Measurements from ENCODE around the gene RAB31. TPM values are rescaled to one million over a fixed set of nuclear protein-coding genes. Genes with fewer than 3 reads are reported as not detected.

RAB31 gene
- polyA plus RNA-seq, 1 of the 3 experiments (the other 2 are of a cell fraction), result 23.0 TPM

DNA sequence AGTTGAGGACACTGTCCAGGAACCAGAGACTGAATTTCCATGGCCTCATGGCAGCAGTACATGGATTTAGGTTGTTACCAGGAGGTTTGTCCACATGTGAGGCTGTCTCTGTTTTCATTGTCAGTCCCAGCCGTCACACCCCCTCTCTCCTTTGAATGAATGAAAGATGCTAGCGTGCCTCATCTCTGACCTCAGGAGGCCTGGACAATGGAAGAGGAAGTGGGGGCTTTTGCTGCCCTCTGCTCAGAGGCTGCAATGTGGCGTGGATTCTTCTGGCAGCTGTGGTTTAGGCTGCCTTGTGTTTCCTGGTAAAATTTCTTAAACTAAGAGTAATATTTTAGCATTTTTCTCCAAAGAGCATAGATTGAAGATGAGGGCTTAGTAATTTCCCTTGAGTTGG is 47.5 kb downstream of the RAB31 start:
- Histone ChIP-seq H3K27ac (ENCODE audit: low read depth in 2 of 2, low read length in 1 of 2) (no peak overlapping the region), H3K79me2 (ENCODE audit: insufficient read depth) (peaks cover 12% of the 10 kb centered on the region; the same call in 1 of the 2 replicates), H3K27me3 (ENCODE audit: insufficient read depth) (no peaks in the 10 kb centered on the region), H3K36me3 (replicated peaks in 1 of 2; ENCODE audit: control insufficient read depth in 1 of 2, insufficient read depth in 2 of 2, low read length in 1 of 2) (no peaks in the 10 kb centered on the region), H3K4me3 (ENCODE audit: low read depth in 2 of 2, low read length in 1 of 2) (no peak overlapping the region), H3K4me1 (ENCODE audit: control insufficient read depth in 1 of 2, insufficient read depth in 2 of 2, low read depth in 1 of 2, low read length in 1 of 2) (peaks cover 0 to 4% of the 10 kb centered on the region in 2 experiments; a peak in 2 of 4 replicates), H3K9ac (no peak overlapping the region), H3K9me3 (no peaks in the 10 kb centered on the region), H3K9me2 (no peaks in the 10 kb centered on the region), H4K20me1 (ENCODE audit: insufficient read depth) (no peaks in the 10 kb centered on the region), H2AFZ (ENCODE audit: low read depth) (no peak overlapping the region), H3F3A (replicated peaks; ENCODE audit: insufficient read depth) (peaks cover 9% of the 10 kb centered on the region), H3K4me2 (no peak overlapping the region)
- TF ChIP-seq EZH2phosphoT487 (IDR thresholded peaks at IDR 0.05; ENCODE audit: borderline replicate concordance, low read depth) (no peak), MXI1 (IDR thresholded peaks at IDR 0.05; ENCODE audit: low read depth, low read length) (no peak), FOXM1 (IDR thresholded peaks at IDR 0.05; ENCODE audit: low read depth) (no peak), JUND (IDR thresholded peaks at IDR 0.05) (no peak), YY1 (IDR thresholded peaks at IDR 0.05; ENCODE audit: low read depth) (no peak), RAD21 (IDR thresholded peaks at IDR 0.05; ENCODE audit: low read length) (no peak), GATA2 (CRISPR knock-in tag; IDR thresholded peaks at IDR 0.05) (no peak)
- TF ChIP-seq, protein P1, sequence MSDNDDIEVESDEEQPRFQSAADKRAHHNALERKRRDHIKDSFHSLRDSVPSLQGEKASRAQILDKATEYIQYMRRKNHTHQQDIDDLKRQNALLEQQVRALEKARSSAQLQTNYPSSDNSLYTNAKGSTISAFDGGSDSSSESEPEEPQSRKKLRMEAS (IDR thresholded peaks at IDR 0.05; ENCODE audit: low read depth), result no peak
- TF ChIP-seq, protein P2, sequence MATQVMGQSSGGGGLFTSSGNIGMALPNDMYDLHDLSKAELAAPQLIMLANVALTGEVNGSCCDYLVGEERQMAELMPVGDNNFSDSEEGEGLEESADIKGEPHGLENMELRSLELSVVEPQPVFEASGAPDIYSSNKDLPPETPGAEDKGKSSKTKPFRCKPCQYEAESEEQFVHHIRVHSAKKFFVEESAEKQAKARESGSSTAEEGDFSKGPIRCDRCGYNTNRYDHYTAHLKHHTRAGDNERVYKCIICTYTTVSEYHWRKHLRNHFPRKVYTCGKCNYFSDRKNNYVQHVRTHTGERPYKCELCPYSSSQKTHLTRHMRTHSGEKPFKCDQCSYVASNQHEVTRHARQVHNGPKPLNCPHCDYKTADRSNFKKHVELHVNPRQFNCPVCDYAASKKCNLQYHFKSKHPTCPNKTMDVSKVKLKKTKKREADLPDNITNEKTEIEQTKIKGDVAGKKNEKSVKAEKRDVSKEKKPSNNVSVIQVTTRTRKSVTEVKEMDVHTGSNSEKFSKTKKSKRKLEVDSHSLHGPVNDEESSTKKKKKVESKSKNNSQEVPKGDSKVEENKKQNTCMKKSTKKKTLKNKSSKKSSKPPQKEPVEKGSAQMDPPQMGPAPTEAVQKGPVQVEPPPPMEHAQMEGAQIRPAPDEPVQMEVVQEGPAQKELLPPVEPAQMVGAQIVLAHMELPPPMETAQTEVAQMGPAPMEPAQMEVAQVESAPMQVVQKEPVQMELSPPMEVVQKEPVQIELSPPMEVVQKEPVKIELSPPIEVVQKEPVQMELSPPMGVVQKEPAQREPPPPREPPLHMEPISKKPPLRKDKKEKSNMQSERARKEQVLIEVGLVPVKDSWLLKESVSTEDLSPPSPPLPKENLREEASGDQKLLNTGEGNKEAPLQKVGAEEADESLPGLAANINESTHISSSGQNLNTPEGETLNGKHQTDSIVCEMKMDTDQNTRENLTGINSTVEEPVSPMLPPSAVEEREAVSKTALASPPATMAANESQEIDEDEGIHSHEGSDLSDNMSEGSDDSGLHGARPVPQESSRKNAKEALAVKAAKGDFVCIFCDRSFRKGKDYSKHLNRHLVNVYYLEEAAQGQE (IDR thresholded peaks at IDR 0.05; ENCODE audit: low read depth, low read length), result no peak
- TF ChIP-seq, protein P3, sequence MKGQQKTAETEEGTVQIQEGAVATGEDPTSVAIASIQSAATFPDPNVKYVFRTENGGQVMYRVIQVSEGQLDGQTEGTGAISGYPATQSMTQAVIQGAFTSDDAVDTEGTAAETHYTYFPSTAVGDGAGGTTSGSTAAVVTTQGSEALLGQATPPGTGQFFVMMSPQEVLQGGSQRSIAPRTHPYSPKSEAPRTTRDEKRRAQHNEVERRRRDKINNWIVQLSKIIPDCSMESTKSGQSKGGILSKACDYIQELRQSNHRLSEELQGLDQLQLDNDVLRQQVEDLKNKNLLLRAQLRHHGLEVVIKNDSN (IDR thresholded peaks at IDR 0.05; ENCODE audit: borderline replicate concordance, low read depth), result no peak
- 94% methylated on average over 3 of the region's 3 CpGs for WGBS (ENCODE audit: low lambda C conversion rate)
- DNase-seq, result no peak
- POLR2A ChIA-PET, result no interaction called here
- CTCF ChIA-PET, result no interaction called here

DNA sequence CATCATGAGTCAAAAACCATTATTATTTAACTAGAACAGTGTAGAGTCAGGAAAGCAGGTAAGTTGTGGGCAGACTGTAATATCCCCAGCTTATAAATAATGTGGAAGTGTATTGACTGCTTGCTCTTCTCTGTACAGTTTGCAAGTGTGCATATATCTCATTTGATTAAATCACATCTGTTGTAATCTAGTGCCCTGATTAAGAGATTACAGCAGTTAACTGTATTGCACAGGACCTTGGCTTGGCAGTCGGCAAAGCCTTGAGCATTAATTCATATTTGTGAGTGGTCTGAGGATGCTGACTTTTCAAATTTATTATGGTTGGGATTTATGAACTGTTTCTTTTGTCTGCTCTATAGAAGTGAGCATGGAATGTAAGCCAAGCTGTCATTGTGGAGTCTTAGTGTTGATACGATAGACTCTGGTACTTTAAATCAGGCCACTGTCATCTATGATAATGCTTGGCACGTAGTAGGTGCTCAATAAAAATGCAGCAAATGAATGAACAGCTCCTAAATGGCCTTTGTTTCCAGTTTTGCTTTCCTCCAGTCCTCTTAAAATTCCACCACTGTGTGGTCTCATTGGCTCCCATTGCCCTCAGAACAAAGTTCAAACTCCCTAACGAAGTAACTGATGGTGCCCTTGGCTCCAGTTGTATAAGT is 48.3 kb downstream of the RAB31 start:
- Histone ChIP-seq H3K27me3 (ENCODE audit: insufficient read depth) (no peaks in the 10 kb centered on the region), H3K27ac (ENCODE audit: low read depth in 2 of 2, low read length in 1 of 2) (no peak overlapping the region), H3K9me2 (no peaks in the 10 kb centered on the region), H3K4me3 (ENCODE audit: low read depth in 2 of 2, low read length in 1 of 2) (no peak overlapping the region), H3K4me2 (no peak overlapping the region), H3K4me1 (ENCODE audit: control insufficient read depth in 1 of 2, insufficient read depth in 2 of 2, low read depth in 1 of 2, low read length in 1 of 2) (peaks cover 0 to 4% of the 10 kb centered on the region in 2 experiments; a peak in 2 of 4 replicates), H3K79me2 (ENCODE audit: insufficient read depth) (peaks cover 12% of the 10 kb centered on the region; the same call in 1 of the 2 replicates), H4K20me1 (ENCODE audit: insufficient read depth) (no peaks in the 10 kb centered on the region), H2AFZ (ENCODE audit: low read depth) (no peak overlapping the region), H3K36me3 (replicated peaks in 1 of 2; ENCODE audit: control insufficient read depth in 1 of 2, insufficient read depth in 2 of 2, low read length in 1 of 2) (no peaks in the 10 kb centered on the region), H3K9ac (no peak overlapping the region), H3K9me3 (no peaks in the 10 kb centered on the region), H3F3A (replicated peaks; ENCODE audit: insufficient read depth) (peaks cover 9% of the 10 kb centered on the region)
- ChIA-PET POLR2A (no interaction called here), CTCF (interaction anchor here (1.1 kb wide), 1 partner anchor 144 kb away, joined by 4 read pairs; no protein-coding TSS in a partner anchor)
- DNase-seq, result no peak
- 89% methylated on average over 4 of the region's 4 CpGs for WGBS (ENCODE audit: low lambda C conversion rate)
- TF ChIP-seq, protein P4, sequence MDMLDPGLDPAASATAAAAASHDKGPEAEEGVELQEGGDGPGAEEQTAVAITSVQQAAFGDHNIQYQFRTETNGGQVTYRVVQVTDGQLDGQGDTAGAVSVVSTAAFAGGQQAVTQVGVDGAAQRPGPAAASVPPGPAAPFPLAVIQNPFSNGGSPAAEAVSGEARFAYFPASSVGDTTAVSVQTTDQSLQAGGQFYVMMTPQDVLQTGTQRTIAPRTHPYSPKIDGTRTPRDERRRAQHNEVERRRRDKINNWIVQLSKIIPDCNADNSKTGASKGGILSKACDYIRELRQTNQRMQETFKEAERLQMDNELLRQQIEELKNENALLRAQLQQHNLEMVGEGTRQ (IDR thresholded peaks at IDR 0.05; ENCODE audit: borderline replicate concordance, low read depth, low read length), result no peak
- TF ChIP-seq, protein P5, sequence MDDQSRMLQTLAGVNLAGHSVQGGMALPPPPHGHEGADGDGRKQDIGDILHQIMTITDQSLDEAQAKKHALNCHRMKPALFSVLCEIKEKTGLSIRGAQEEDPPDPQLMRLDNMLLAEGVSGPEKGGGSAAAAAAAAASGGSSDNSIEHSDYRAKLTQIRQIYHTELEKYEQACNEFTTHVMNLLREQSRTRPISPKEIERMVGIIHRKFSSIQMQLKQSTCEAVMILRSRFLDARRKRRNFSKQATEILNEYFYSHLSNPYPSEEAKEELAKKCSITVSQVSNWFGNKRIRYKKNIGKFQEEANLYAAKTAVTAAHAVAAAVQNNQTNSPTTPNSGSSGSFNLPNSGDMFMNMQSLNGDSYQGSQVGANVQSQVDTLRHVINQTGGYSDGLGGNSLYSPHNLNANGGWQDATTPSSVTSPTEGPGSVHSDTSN (IDR thresholded peaks at IDR 0.05), result no peak
- TF ChIP-seq NFIC (IDR thresholded peaks at IDR 0.05; ENCODE audit: borderline replicate concordance) (no peak), FOXM1 (IDR thresholded peaks at IDR 0.05; ENCODE audit: low read depth) (no peak), MXI1 (IDR thresholded peaks at IDR 0.05; ENCODE audit: low read depth, low read length) (no peak), TCF12 (IDR thresholded peaks at IDR 0.05) (no peak), GABPA (IDR thresholded peaks at IDR 0.05; ENCODE audit: low read depth) (no peak), NRF1 (IDR thresholded peaks at IDR 0.05; ENCODE audit: low read depth, low read length) (no peak), FOXJ3 (CRISPR knock-in tag; IDR thresholded peaks at IDR 0.05) (no peak), YY1 (IDR thresholded peaks at IDR 0.05; ENCODE audit: low read depth) (no peak), POLR2AphosphoS5 (IDR thresholded peaks at IDR 0.05; ENCODE audit: low read depth, low read length) (no peak), TEAD4 (IDR thresholded peaks at IDR 0.05; ENCODE audit: borderline replicate concordance, insufficient read depth) (no peak), MEF2A (IDR thresholded peaks at IDR 0.05; ENCODE audit: borderline replicate concordance, low read depth) (no peak), EP300 (IDR thresholded peaks at IDR 0.05; ENCODE audit: borderline replicate concordance in 1 of 2, low read depth in 1 of 2, low read length in 1 of 2) (no peak)
- TF ChIP-seq, protein P1 (IDR thresholded peaks at IDR 0.05; ENCODE audit: low read depth), result no peak

Data from SK-N-SH (cell line).